Right lung (tissue), 5 donors: ENCODE measurements around the gene KIFC1. TPM values are rescaled to one million over a fixed set of nuclear protein-coding genes. Genes with fewer than 3 reads are reported as not detected.
A peak's percentile ranks its signal among the peaks of the same experiment; 100 is the strongest.

Experiments
- DNase-seq, 2 donors: peaks; one replicate each; pipeline ENCODE4 v3.0.0-alpha.2; 2013
- polyA plus RNA-seq, 5 donors: library from polyadenylated mRNA; unstranded; fragments of 120-200 nt; gene quantifications; one replicate each; pipeline versions ENCODE4 v1.2.1 to v1.2.3, GENCODE V29; 2013; ENCODE audit warnings: inconsistent platforms in 1 of 5, low replicate concordance in 1 of 5; ENCODE audit not compliant: insufficient read length in 5 of 5, insufficient read depth in 1 of 5

Gene KIFC1
- polyA plus RNA-seq, 5 donors = 28.6 to 72.8 (median 47.1) TPM

DNA sequence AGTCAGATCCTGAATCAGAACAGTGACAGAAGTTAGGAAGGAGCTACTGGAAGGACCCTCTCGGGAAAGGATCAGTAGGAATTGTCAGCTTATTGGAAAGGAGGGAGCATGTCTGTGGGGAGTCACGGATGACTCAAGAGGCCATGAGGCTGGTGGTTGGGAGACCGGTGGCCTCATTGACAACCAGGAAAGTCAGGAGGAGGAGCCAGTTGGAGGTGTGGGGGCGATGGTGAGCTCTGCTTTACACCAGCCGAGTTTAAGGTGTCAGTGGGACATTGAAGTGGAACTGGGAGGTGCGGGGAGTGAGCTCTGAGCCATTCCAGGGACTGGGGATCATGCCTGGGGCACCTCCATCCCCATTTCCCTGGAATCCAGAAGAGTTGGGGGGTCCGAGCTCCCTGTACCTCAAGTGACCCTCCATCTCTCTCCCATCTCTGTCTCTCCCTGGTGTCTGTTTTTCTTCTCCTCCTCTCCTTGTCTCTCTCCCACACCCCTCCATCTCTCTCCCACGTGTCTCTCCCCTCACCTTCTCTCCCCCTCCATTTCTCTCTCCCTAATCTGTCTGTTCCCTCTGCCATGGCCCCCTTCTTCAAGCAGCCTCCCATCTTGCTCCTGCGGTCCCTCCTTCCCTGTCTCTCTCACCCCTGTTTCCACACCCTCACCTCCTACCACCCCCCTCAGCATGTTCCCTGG is 48.5 kb downstream of the KIFC1 start:
- DNase-seq = no peak

DNA sequence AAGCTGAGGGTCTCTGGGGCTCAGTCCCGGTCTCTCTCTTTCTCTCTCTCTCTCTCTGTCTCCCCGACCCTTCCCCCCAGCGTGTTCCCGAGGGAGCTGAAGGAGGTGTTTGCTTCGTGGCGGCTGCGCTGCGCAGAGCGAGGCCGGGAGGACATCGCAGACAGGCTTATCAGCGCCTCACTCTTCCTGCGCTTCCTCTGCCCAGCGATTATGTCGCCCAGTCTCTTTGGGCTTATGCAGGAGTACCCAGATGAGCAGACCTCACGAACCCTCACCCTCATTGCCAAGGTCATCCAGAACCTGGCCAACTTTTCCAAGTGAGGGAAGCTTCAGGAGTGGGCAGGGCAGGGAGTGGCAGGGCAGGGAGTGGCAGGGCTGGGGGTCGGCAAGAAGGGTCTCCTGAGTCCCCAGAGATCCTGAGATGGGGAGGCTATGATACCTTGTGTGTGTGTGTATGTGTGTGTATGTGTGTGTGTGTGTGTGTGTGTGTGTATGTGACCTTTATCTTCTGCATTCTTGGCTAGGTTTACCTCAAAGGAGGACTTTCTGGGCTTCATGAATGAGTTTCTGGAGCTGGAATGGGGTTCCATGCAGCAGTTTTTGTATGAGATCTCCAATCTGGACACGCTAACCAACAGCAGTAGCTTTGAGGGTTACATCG is 49.2 kb downstream of the KIFC1 start:
- no peak for DNase-seq

DNA sequence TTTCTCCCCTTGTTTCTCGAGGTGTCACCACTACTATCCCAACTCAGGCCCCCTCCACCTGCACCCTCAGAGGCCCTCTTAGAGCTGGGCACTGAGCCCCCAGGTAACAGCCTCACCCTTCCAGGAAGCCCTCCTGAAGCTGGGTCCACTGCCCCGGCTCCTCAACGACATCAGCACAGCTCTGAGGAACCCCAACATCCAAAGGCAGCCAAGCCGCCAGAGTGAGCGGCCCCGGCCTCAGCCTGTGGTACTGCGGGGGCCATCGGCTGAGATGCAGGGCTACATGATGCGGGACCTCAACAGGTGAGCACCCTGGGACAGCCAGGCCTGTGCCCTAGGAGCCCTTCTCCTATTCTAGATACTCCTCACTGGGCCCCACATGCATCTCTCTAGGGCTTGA is 49.8 kb downstream of the KIFC1 start:
- no peak for DNase-seq

DNA sequence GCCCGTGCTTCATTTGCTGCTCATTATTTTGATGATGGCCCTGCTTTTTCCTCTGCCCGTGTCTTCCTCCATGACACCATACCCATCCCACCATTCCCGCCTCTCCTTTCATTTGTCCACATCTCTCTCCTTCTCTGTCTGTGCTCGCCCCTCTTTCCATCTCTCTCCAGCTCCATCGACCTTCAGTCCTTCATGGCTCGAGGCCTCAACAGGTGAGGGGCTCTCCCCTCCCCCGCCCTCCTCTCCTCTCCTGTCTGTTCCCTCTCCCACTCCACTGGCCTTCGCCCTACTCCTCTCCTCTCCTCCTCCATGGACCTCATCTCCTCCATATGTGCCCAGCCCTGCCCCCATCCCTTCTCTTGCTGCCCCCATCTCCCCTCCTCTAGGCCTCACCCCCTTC is 50.7 kb downstream of the KIFC1 start:
- no peak for DNase-seq

DNA sequence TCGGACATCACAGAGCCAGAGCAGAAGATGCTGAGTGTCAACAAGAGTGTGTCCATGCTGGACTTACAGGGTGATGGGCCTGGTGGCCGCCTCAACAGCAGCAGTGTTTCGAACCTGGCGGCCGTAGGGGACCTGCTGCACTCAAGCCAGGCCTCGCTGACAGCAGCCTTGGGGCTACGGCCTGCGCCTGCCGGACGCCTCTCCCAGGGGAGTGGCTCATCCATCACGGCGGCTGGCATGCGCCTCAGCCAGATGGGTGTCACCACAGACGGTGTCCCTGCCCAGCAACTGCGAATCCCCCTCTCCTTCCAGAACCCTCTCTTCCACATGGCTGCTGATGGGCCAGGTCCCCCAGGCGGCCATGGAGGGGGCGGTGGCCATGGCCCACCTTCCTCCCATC is 51.4 kb downstream of the KIFC1 start:
- no peak for DNase-seq

DNA sequence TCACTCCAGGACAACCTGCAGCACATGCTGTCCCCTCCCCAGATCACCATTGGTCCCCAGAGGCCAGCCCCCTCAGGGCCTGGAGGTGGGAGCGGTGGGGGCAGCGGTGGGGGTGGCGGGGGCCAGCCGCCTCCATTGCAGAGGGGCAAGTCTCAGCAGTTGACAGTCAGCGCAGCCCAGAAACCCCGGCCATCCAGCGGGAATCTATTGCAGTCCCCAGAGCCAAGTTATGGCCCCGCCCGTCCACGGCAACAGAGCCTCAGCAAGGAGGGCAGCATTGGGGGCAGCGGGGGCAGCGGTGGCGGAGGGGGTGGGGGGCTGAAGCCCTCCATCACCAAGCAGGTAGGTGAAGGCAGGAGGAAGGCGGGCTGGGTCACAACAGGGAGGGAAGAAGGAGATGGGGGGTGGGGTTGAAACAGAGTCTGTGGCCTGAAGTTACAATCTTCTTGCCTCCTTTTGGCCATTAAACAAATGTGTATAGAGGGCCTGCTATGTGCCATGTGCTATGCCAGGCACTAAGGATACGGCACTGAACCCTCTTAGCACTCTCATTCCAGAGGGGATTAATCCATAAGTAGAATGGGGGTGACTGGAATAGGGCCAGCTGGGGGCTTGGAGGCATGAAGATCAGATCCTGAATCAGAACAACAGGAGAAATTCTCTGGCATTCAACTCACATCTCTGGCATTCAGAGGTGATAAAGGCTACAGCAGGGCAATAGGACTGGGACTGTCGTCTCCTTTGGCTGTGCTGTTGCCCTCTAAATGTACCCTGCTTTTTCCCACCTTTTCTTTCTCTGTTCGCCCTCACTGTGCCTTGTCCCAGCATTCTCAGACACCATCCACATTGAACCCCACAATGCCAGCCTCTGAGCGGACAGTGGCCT is 52.2 kb downstream of the KIFC1 start:
- DNase-seq = no peak

DNA sequence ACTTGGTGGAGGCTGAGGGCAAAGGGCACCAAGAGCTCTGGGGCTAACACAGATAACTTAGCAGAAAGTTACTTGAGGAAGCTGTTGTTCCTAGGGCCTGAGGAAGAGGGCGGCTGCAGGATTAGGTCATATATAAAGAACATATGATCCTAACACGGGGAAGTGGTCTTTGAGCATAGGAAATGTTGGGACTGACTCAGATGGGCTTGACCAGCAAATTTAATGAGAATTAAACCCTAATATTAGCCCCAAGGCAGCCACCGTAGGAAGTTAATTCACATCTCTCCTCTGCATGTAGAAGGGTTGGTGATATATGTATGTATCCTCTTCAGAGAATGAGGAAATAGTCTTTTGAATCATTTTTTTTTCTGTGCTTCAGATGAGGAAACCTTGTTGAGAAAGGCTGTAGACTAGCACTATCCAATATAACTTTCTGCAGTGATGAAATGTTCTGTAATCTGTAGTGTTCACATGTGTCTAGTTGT is 53.5 kb downstream of the KIFC1 start:
- no peak for DNase-seq

DNA sequence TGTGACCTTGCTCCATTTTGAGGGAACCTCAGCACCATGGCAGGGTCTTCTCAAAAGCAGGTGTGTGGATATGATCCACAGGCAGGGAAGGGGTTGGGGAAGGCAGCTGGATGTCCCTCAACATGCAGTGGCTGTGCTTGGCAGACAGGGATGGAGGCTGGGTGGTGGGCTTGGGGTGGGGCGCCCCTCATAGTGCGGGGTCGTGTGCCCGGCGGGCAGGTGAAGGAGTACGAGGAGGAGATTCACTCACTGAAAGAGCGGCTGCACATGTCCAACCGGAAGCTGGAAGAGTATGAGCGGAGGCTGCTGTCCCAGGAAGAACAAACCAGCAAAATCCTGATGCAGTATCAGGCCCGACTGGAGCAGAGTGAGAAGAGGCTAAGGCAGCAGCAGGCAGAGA is 54.7 kb downstream of the KIFC1 start:
- DNase-seq = no peak

DNA sequence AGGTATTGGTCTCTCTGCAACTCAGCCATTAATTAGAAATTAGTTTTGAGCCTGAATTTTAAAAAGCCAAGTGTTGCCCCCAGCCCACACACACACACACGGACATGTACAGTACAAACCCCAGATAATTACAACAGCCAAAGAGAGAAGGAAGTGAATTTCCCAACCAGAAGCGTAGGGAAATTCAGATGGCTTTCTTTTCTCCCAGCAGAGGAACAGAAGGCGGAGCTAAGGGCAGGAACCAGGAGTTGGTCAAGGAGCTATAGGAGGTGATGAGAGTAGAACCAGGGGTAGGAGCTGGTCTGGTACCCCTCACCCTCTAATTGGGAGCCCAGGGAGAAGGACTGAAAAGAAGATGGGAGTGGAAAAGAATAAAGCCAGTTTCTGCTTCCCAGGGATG is 58.8 kb downstream of the KIFC1 start:
- no peak for DNase-seq

DNA sequence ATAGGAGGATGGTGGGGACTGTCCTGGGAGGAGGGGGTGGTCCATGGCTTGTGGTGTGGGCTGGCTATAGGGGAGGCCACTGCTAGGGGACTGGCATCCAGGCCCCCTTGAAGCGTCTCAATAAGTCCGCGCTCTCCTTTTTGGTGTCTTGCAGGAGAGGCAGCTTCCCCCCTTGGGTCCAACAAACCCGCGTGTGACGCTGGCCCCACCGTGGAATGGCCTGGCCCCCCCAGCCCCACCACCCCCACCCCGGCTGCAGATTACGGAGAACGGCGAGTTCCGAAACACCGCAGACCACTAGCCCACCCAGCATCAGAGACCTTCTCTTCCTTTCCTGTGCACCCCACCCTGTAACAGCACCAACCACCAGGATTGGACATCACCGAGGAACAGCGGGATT is 60.0 kb downstream of the KIFC1 start:
- DNase-seq = no peak

DNA sequence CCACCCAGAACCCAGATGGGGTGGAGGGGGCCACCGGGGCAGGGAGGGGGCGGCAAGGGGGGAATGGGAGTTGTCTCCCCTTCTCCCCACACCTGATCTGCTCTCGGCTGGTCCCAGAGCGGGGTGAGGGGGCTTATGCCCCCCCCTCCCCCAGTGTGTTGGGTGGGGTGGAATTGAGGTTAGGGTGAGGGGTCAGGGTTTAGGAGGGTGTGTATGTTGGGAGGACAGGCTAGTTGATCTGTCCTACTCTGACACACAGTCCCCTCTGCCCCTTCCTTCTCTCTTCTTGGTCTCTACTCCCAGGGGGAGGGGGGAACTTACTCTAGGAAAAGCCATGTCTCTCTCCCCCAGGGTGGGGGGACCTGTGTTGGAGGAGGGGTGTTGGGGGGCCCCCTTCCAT is 60.9 kb downstream of the KIFC1 start:
- no peak for DNase-seq

DNA sequence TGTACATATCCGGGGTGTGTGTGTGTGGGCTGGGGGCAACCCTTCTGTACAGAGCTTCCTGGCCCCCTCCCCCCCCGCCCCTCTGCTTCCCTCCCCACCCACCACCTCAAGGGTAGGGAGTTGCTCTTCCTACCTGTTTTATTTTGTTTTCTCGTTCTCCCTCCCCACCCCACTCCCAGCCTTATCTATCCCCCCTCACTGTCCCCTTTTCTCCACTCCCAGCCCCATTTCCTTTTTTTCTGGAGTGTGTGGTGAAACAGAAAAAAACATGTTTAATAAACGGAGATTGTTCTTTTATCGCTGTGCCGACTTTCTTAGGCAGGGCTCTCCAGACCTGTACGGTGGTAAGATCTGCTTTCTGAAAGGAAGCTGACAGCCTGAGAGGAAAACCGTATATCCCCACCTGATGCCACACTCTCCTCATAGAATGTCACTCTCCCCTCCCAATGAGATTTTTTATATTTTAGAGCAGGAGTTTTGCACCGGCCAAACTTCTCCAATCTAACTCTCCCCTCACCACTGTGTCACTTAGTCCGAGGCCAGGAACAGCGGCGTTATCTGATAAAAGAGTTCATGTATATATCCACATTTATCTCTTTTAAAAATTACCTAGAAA is 61.9 kb downstream of the KIFC1 start:
- DNase-seq = no peak

DNA sequence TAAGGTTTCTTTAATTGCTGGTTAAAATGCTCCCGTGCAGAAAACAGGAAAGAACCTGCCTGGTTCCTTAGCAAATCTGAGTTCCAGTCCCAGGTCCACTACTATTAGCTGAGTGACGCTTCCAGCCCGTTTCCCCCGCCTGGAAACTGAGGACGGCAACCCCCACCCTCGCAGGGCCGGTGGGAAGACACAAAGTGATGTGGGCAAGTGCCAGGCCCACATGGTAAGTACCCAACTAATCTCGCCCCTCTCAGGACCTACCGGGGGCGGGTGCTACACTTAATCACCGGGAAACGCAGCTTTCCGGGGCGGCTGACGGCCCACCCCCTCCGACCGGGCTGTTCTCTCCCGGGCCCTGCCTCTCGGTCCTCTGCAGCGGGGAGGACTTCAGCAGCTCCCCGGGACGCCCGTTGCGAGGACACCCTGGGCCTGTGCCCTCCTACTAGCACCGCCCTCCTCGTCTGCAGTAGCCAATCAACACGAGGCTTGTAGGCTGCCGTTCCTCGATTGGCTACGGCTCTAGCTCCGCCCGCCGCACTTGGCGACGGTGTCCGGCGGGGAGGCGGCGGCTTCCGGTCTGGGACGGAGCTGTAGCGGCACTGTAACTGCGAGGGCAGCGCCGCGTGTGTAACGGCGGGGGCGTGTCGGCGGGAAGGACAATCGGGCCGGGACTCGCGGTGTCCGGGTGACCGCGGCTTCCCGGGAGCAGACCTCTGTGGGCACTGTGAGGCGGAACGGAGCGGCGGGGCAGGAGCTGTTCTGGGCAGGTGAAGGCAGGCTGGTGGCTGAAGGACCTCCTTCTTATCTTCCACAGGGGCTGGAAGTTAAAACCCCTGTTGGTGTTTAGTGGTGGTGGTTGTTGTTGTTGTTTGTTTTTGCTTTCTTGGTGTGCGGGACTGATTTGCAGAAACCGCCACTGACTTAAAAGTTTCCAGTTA is 62.7 kb downstream of the KIFC1 start, which contains the start of gene ZBTB9:
Gene ZBTB9, plus strand, starts transcription at position 568 of the 938 bp plus-strand sequence. CDS start 525 bp downstream, outside the sequence.
- peak; percentile 94 to 95 for DNase-seq

DNA sequence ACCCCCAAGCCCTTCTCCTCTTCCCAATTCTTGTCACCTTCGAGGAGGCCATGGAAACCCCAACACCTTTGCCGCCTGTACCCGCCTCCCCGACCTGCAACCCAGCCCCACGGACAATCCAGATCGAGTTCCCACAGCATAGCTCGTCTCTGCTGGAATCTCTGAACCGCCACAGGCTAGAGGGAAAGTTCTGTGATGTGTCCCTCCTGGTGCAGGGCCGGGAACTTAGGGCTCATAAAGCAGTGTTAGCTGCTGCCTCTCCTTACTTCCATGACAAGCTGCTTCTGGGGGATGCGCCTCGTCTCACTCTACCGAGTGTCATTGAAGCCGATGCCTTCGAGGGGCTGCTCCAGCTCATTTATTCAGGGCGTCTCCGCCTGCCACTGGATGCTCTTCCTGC is 63.4 kb downstream of the KIFC1 start:
- no peak for DNase-seq

DNA sequence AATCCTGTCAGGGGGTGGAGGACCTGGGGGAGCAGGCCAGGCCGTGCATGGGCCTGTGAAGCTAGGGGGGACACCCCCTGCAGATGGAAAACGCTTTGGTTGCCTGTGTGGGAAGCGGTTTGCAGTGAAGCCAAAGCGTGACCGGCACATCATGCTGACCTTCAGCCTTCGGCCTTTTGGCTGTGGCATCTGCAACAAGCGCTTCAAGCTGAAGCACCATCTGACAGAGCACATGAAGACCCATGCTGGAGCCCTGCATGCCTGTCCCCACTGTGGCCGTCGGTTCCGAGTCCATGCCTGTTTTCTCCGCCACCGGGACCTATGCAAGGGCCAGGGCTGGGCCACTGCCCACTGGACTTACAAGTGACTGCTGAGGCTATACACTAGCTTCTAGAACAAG is 64.5 kb downstream of the KIFC1 start:
- no peak for DNase-seq

DNA sequence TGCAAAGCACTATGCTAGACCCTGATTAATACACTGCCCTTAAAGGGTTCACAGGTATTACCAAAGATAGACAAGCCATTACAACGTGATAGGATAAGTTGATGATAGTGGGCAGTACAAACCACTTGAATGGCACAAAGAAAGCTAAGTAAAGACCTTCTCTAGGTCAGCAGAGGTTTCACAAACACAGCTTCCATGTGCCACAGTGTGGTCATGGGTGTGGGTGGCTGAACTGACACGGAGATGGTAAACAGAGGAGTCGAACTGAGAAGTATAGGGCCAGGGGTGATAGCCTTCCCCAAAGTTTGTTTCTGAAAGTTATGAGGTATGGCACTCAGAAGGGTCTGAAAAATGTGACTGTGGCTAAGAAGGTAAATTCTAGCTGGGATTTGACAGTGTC is 67.1 kb downstream of the KIFC1 start:
- no peak for DNase-seq

DNA sequence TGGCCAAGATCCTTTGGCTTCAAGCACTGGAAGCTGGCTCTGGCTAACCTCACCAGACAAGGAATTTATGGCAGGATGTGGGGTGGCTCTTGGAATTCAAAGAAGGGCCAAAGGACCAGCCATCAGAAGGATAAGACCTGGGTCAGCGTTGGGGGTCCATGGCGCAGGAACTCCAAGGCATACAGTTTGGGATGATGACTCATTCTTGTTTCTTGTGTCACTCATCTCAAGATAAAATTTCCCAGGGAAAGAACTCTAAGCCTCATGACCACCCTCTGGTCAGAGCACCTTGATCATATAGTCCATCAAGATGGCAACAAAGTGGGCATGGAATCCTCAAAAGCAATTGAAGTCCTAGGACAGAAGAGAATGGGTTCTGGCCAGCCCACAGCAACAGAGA is 67.6 kb downstream of the KIFC1 start:
- no peak for DNase-seq
